A673 (cell line): Measurements from ENCODE around the gene SPATS2L. TPM values are rescaled to one million over a fixed set of nuclear protein-coding genes. Genes with fewer than 3 reads are reported as not detected.

Experiments used
- BruUV-seq: library from RNA; stranded (reverse); fragments of 400-500 nt; replicated peaks from 2 replicates; lab custom pipeline; 2021; lab: Mats Ljungman, UMichigan
- CTCF ChIA-PET: fragments of 300-600 bp; sonication (Branson Sonifier 250); formaldehyde crosslinking; loops from one replicate; lab custom pipeline; 2022; ENCODE audit warnings: antibody characterized with exemption; lab: Charles Lee
- POLR2A ChIA-PET: fragments of 300-600 bp; sonication (Branson Sonifier 250); formaldehyde crosslinking; loops from one replicate; lab custom pipeline; 2022; ENCODE audit warnings: antibody characterized with exemption; ENCODE audit not compliant: low non-redundant PET; lab: Charles Lee
- DNase-seq: peaks from one replicate; pipeline ENCODE4 v3.0.0-alpha.2; 2015; ENCODE audit warnings: low spot score
- H3K27ac ChIP-seq: fragments of 200-600 bp; sonication (generic); 2 replicates; pipeline ENCODE4 v1.5.1; 2016; ENCODE audit warnings: mixed run types, low read depth, mild to moderate bottlenecking, mixed read lengths, antibody characterized with exemption, low read length; ENCODE audit not compliant: poor library complexity, severe bottlenecking
- H3K27me3 ChIP-seq: fragments of 200-600 bp; sonication (generic); replicated peaks from 2 replicates; pipeline ENCODE4 v1.6.1; 2017; ENCODE audit warnings: mixed run types, low read depth, mild to moderate bottlenecking, mixed read lengths, antibody characterized with exemption, low read length; ENCODE audit not compliant: insufficient read depth, poor library complexity
- H3K36me3 ChIP-seq: fragments of 200-600 bp; sonication (generic); 2 replicates; pipeline ENCODE4 v1.6.1; 2016; ENCODE audit warnings: mixed run types, mild to moderate bottlenecking, mixed read lengths, antibody characterized with exemption, low read length; ENCODE audit not compliant: insufficient read depth, poor library complexity, severe bottlenecking
- H3K4me1 ChIP-seq: fragments of 200-600 bp; sonication (generic); 2 replicates; pipeline ENCODE4 v1.6.1; 2017; ENCODE audit warnings: mixed run types, mild to moderate bottlenecking, mixed read lengths, antibody characterized with exemption, low read length; ENCODE audit not compliant: insufficient read depth, poor library complexity, severe bottlenecking
- H3K4me3 ChIP-seq: fragments of 200-600 bp; sonication (generic); 2 replicates; pipeline ENCODE4 v1.5.1; 2016; ENCODE audit warnings: low read depth, mixed run types, mild to moderate bottlenecking, mixed read lengths, low read length; ENCODE audit not compliant: poor library complexity, severe bottlenecking
- H3K9me3 ChIP-seq: fragments of 200-600 bp; sonication (generic); 2 replicates; pipeline ENCODE4 v1.6.1; 2016; ENCODE audit warnings: mixed run types, low read depth, mild to moderate bottlenecking, mixed read lengths, antibody characterized with exemption, low read length; ENCODE audit not compliant: poor library complexity, severe bottlenecking
- CTCF ChIP-seq: fragments of 300-800, 200-600 bp; sonication (generic); conservative IDR thresholded peaks from 2 replicates; pipeline ENCODE4 v1.5.1; 2017; ENCODE audit warnings: low read depth, mild to moderate bottlenecking, antibody characterized with exemption, low read length, moderate library complexity, mixed read lengths
- EZH2 ChIP-seq: fragments of 200-600 bp; sonication (generic); IDR thresholded peaks from 2 replicates; pipeline ENCODE4 v1.6.1; 2017; ENCODE audit warnings: borderline replicate concordance, low read depth, mild to moderate bottlenecking, mixed read lengths, antibody characterized with exemption, low read length; ENCODE audit not compliant: poor library complexity, severe bottlenecking
- intact Hi-C: fragments of 100-400 bp; cut with micrococcal nuclease; formaldehyde crosslinking; loops from one replicate; pipeline ENCODE4 v1.10.0; 2022; ENCODE audit not compliant: unreplicated experiment
- total RNA-seq: library from RNA; stranded (reverse); gene quantifications from 2 replicates; pipeline ENCODE4 v1.2.3, GENCODE V29; 2021

Gene SPATS2L
- total RNA-seq, 1 experiment from 2014 or later: 10.0 TPM

- H3K27me3 ChIP-seq: no peaks in the 10 kb centered on the region
- no peaks in the 10 kb centered on the region for H3K36me3 ChIP-seq
- intact Hi-C loops: no loop called here
- DNase-seq: no peak
- H3K4me1 ChIP-seq: no peaks in the 10 kb centered on the region
- no TSS peak for BruUV-seq
- H3K4me3 ChIP-seq: no peak overlapping the region
- no peak overlapping the region for H3K27ac ChIP-seq
- TF ChIP-seq CTCF (no peak), EZH2 (no peak)
- ChIA-PET CTCF (no interaction called here), POLR2A (no interaction called here)
- no peaks in the 10 kb centered on the region for H3K9me3 ChIP-seq
Observed at GRCh38 chr2:200369886-200370285, 63.4 kb downstream of the SPATS2L start.

GRCh38 chr2:200373231-200373630, 66.7 kb downstream of the SPATS2L start:
- H3K27me3 ChIP-seq: no peaks in the 10 kb centered on the region
- H3K4me1 ChIP-seq: no peaks in the 10 kb centered on the region
- no peaks in the 10 kb centered on the region for H3K36me3 ChIP-seq
- intact Hi-C loops: no loop called here
- ChIA-PET CTCF (no interaction called here), POLR2A (no interaction called here)
- H3K27ac ChIP-seq: no peak overlapping the region
- H3K4me3 ChIP-seq: no peak overlapping the region
- TF ChIP-seq EZH2 (no peak), CTCF (no peak)
- no peak for DNase-seq
- BruUV-seq: no TSS peak
- H3K9me3 ChIP-seq: no peaks in the 10 kb centered on the region

GRCh38 chr2:200373973-200374416, 67.5 kb downstream of the SPATS2L start:
- no peak overlapping the region for H3K4me3 ChIP-seq
- ChIA-PET CTCF (no interaction called here), POLR2A (no interaction called here)
- no TSS peak for BruUV-seq
- H3K27me3 ChIP-seq: no peaks in the 10 kb centered on the region
- H3K36me3 ChIP-seq: no peaks in the 10 kb centered on the region
- intact Hi-C loops: no loop called here
- TF ChIP-seq CTCF (no peak), EZH2 (no peak)
- H3K27ac ChIP-seq: no peak overlapping the region
- no peak for DNase-seq
- no peaks in the 10 kb centered on the region for H3K9me3 ChIP-seq
- H3K4me1 ChIP-seq: peaks cover 5% of the 10 kb centered on the region
